T47D (cell line): ENCODE data around the gene FCAMR.
"Not testable (repeated sequence)": the region's sequence is repeated elsewhere in the genome, so short reads cannot be mapped to it uniquely, and the experiment has no call there.

Experiments
- DNase-seq, 2 experiments: peaks; one replicate each; pipeline versions ENCODE4 v3.0.0 to v3.0.0-alpha.2; 2011 to 2012; ENCODE audit warnings: low read depth in 1 of 2, low spot score in 1 of 2
- JUND ChIP-seq: IDR thresholded peaks from 2 replicates; pipeline ENCODE4 v1.6.1; 2012; ENCODE audit warnings: low read depth
- in situ Hi-C: cut with HindIII; loops from 2 replicates; pipeline ENCODE4 v1.10.0; 2016; ENCODE audit warnings: low sequenced_read_pairs, low pct_unique_long_range_greater_than_20kb

FCAMR gene

DNA sequence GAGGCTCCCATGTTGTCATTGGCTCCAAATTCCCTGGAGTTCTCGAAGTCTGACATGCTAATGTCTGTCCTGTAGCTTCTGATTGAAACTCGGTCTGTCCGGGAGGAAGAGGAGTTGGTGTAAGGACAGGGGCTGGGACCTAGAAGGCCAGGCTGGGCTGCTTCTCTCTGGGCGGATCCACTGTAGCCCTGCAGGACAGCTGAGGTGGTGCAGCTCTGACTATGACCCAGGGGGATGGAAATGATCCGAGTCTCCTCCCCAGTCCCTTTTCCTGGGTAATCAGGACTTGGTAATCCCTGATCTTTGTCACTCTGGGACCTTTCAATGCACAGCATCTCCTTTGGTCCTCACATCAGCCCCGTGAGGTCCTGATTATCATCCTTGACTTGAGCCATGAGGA is 38.6 kb downstream of the FCAMR start:
- no peak for DNase-seq
- no peak for TF ChIP-seq JUND
- in situ Hi-C loops = no loop called here

- no peak for DNase-seq
- in situ Hi-C loops = no loop called here
- no peak for TF ChIP-seq JUND
These were observed 40.0 kb downstream of the FCAMR start for GRCh38 chr1:206930210-206930798.

GRCh38 chr1:206929524-206929923 is 40.7 kb downstream of the FCAMR start:
- no peak for TF ChIP-seq JUND
- in situ Hi-C loops = no loop called here
- no peak for DNase-seq

GRCh38 chr1:206926286-206926685 is 44.0 kb downstream of the FCAMR start:
- TF ChIP-seq JUND = no peak
- DNase-seq = no peak
- in situ Hi-C loops = no loop called here

DNA sequence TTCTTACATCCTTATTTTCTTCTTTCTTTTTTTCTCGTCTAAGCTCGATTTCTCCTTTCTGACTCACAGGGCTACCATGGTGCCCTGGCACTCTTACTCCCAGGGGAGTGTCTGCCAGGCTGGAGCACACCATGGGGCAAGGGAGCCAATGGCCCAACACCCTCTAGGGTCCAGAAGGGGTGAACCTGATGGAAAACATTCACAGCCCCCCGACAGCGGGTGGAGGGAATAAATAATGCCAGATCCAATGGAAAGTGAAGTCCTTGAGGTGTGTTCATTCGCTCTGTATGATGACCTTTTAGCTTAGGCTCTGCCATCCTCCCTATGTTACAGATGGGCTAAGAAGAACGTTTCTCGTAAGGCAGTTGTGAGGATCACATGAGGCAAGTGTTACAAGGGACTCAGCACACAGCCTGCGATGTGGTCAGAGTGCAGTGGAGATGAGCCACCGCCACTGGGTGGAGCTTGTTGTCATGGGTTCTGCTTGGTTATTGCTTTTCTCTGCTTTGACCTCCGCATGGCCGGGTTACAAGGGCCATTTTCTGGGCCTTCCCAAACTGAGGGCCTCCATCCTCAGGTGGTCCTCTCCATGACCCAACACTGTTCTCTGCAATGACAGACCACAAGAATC is 45.0 kb downstream of the FCAMR start:
- in situ Hi-C loops = no loop called here
- DNase-seq = peak in 1 of 2 experiments; percentile 55
- no peak for TF ChIP-seq JUND

DNA sequence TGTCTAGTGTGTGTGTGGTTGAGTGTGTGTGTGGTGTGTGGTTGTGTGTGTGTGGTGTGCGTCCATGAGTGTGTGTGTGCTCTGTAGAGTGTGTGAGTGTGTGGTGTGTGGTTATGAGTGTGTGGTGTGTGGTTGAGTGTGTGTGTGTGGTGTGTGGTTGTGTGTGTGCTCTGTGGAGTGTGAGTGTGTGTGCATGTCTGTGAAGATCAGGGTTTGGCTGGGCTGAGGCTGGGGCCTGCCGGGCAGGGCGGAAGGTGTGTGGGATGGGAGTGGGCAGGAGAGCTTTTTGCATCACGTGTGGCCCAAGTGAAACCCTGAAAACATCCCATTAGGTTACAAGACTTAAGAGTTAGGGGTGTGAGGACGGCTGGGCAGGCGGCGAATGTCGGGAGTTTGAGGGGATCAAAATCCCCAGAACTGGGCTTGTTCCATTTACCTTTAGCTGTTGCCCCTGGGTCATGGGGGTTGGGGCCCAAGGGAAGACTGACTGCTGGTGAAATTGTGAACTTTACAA is 45.6 kb downstream of the FCAMR start:
- DNase-seq = no peak
- in situ Hi-C loops = no loop called here
- no peak for TF ChIP-seq JUND

DNA sequence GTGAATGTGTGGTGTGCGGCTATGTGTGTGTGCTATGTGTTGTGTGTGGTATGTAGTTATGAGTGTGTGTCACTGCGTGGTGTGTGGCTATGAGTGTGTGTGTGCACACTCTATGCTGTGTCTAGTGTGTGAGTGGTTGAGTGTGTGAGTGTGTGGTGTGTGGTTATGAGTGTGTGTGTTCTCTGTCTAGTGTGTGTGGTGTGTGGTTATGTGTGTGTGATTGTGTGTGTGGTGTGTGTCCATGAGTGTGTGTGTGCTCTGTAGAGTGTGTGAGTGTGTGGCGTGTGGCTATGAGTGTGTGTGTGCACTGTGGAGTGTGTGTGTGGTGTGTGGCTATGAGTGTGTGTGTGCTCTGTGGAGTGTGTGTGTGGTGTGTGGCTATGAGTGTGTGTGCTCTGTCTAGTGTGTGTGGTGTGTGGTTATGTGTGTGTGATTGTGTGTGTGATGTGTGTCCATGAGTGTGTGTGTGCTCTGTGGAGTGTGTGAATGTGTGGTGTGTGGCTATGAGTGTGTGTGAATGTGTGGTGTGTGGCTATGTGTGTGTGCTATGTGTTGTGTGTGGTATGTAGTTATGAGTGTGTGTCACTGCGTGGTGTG is 46.2 kb downstream of the FCAMR start:
- in situ Hi-C loops = not testable (repeated sequence)
- peak in 1 of 2 experiments; percentile 16 for DNase-seq

DNA sequence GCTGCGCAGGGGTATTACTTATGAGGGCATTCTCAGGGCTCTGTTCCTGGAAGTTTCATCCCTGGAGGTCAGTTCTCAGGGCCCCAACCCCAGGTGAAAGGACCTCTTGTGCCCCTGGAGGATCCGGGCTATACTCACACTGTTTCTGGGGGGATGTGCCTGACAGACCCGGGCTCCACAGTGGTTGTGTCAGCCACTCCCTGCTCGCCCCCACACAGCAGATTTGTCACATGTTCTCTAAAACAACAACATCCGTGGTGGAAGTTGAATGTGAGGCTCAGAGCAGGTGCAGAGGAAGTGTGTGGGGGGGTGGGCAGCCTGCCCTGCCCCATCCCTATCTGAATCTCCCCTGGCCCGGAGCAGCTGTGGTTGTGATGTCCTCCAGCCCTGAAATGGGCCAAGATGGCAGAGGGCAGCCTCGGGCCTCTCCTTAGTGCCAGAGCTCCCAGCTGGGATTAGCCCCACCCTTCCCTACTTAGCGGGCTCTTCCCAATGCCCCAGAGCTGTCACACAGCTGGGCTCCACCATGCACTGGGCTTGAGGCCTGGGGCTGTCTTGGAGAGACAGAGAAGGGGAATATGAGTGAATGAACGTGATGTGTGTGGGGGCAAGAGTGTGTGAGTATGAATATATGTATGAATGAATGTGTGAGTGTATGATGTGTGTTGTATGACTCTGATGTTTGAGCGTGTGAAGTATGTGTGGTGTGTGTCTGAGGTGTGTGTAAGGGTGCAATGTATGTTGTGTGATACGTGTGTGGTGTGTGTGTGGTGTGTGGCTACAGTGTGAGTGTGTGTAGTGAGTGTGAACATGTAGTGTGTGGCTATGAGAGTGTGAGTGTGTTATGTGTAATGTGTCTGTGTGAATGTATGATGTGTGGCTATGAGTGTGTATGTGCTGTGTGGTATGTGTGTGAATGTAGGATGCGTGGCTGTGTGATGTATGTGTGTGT is 47.0 kb downstream of the FCAMR start:
- in situ Hi-C loops = no loop called here
- TF ChIP-seq JUND = no peak
- DNase-seq = no peak

GRCh38 chr1:206922524-206922923 is 47.7 kb downstream of the FCAMR start:
- no peak for DNase-seq
- TF ChIP-seq JUND = no peak
- in situ Hi-C loops = no loop called here

DNA sequence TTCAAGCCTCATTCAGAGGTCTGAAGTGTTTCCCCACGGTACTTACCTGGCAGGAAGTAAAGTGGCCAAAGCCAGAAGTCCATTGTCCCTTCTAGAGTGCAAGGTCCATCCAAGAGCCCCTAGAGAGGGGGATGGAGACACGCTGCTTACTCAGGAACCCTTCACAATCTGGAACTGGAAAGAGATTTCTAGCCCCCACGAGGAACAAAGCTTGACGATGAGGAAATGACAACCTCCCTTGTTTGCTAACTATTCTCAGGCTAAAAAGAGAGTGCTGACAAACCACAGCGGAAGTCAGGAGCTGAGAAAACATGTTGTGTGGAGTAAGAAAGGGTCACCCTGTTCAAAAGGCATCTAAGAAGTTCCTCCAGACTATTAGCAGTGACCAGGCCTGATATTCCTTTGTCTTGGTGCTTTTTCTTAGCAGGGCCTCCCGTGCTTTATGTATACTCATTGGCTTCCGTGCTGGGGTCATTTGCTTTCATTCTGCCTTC is 48.4 kb downstream of the FCAMR start, which contains the start of gene FCMR:
Gene FCMR (minus strand): TSS at position 170 of the 494 bp plus-strand sequence. CDS start 87 bp downstream, at position 83.
- in situ Hi-C loops = no loop called here
- TF ChIP-seq JUND = no peak
- DNase-seq = no peak

DNA sequence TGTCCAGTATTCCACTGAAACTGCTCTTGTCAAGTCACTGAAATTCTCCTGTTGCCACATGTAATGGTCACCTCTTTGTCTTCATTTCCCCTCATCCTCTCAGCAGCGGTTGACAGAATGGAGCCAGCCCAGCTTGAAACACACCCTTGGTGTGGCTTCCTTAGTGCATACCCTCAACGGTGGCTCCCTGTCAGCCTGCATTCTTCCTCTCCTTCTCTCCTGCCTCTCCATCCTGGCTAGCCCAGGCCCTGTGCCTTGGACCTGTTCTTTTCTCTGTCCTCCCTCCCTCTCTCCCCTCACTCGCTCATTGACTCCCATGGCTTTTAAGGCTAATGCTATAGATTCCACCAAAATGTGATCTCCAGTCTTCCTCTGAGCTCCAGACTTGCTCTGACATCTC is 52.2 kb downstream of the FCAMR start:
- in situ Hi-C loops = no loop called here
- TF ChIP-seq JUND = no peak
- DNase-seq = no peak

- no peak for DNase-seq
- no peak for TF ChIP-seq JUND
- in situ Hi-C loops = no loop called here
These were observed 54.1 kb downstream of the FCAMR start for GRCh38 chr1:206916000-206916709.
